PC-9 (cell line): Measurements from ENCODE around the gene PBX1.

Experiments
- CTCF ChIP-seq: fragments of 200-600 bp; sonication (generic); conservative IDR thresholded peaks from 2 replicates; pipeline ENCODE4 v1.6.1; 2017; ENCODE audit warnings: mixed run types, antibody characterized with exemption, mild to moderate bottlenecking, moderate library complexity
- EZH2 ChIP-seq: fragments of 200-600 bp; sonication (generic); IDR thresholded peaks from 2 replicates; pipeline ENCODE4 v1.8.0; 2017; ENCODE audit warnings: antibody characterized with exemption, low read depth

GRCh38 chr1:164780111-164780812, 221.3 kb downstream of the PBX1 start:
- TF ChIP-seq CTCF (no peak), EZH2 (no peak)
